Thoracic aorta (tissue), 2 donors: Measurements from ENCODE around the gene TLR7. TPM values are rescaled to one million over a fixed set of nuclear protein-coding genes. Genes with fewer than 3 reads are reported as not detected.

ENCODE experiments used
- ATAC-seq: fragments of 150-250 bp; one replicate; pipeline ENCODE4 v1.8.0; 2017; ENCODE audit warnings: low read depth; ENCODE audit not compliant: insufficient number of reproducible peaks, low FRiP score
- DNase-seq: peaks from one replicate; pipeline ENCODE4 v3.0.0-alpha.2; 2020; ENCODE audit warnings: low spot score
- H3K27ac ChIP-seq, 2 donors: fragments of 200-600 bp; sonication (generic); 1 replicate in 1 of 2; 2 replicates in 1 of 2; pipeline ENCODE4 v1.5.1; 2016; ENCODE audit warnings: mild to moderate bottlenecking in 2 of 2, moderate library complexity in 2 of 2
- H3K27me3 ChIP-seq: fragments of 200-600 bp; sonication (generic); replicated peaks from 2 replicates; pipeline ENCODE4 v1.6.0; 2016; ENCODE audit warnings: mild to moderate bottlenecking; ENCODE audit not compliant: insufficient read depth
- H3K36me3 ChIP-seq: fragments of 200-600 bp; sonication (generic); one replicate; pipeline ENCODE4 v1.5.1; 2016
- H3K4me1 ChIP-seq, 2 donors: fragments of 200-600 bp; sonication (generic); 1 replicate in 1 of 2; 2 replicates in 1 of 2; pipeline versions ENCODE4 v1.5.1 to v1.6.0; 2016; ENCODE audit warnings: low read depth in 2 of 2, mild to moderate bottlenecking in 1 of 2; ENCODE audit not compliant: control insufficient read depth in 1 of 2
- H3K4me3 ChIP-seq: fragments of 200-600 bp; sonication (generic); 2 replicates; pipeline ENCODE4 v1.5.1; 2016; ENCODE audit warnings: mild to moderate bottlenecking
- H3K9me3 ChIP-seq: fragments of 200-600 bp; sonication (generic); 2 replicates; pipeline ENCODE4 v1.5.1; 2016
- total RNA-seq, 2 donors: library from RNA; depleted of rRNA; stranded (reverse); fragments of >200 nt; gene quantifications; one replicate each; pipeline versions ENCODE4 v1.1.0 to v1.2.3, GENCODE V29; 2016
- TF ChIP-seq, protein P1 (sequence below): fragments of 200-600 bp; sonication (generic); IDR thresholded peaks from one replicate; pipeline ENCODE4 v1.5.1; 2019; ENCODE audit warnings: antibody characterized with exemption

The TLR7 gene
- total RNA-seq, 2 donors from 2014 or later: 0.27 to 1.7 TPM

DNA sequence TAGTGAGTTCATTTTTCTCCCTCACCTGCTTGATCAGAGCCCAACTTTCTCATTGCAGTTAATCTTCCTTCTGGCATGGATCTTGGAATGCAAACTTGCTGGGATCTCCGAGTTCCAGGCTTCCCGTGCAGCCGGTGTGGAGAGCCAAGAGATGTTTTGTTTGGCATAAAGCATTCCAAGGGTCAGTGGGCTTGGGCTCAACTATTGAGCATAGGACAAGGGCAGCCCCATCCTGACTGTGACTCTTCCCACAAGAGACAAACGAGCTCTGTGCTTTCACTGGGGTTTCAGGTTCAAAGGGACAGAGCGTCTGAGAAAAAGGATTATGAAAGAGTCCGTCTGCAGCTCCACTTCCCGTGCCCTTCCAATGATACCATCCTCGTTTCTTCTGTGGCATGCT lies 10.5 kb downstream of the TLR7 start:
- H3K27ac ChIP-seq: no peak overlapping the region

DNA sequence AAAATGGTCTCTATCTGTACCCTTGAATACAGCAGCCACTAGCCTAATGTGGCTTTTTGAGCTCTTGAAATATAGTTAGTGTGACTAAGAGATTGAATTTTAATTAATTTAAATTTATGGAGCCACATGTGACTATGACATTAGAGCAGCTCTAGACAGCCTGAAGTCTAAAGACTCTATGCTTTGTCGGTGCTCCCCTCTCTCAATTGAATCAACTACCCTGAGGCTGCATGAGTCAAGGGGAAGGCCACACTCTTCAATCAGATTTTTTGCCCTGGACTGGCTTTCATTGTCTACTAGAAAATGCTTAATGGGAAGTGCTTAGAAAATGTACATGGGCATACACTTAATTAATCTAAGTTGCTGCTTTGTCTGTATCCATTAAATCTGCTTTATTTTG lies 11.7 kb downstream of the TLR7 start:
- DNase-seq (no peak), ATAC-seq (no peak)
- Histone ChIP-seq H3K36me3 (no peaks in the 10 kb centered on the region), H3K27ac (no peak overlapping the region), H3K27me3 (no peaks in the 10 kb centered on the region), H3K4me3 (no peak overlapping the region), H3K4me1 (no peaks in the 10 kb centered on the region), H3K9me3 (no peaks in the 10 kb centered on the region)
- TF ChIP-seq, protein P1, sequence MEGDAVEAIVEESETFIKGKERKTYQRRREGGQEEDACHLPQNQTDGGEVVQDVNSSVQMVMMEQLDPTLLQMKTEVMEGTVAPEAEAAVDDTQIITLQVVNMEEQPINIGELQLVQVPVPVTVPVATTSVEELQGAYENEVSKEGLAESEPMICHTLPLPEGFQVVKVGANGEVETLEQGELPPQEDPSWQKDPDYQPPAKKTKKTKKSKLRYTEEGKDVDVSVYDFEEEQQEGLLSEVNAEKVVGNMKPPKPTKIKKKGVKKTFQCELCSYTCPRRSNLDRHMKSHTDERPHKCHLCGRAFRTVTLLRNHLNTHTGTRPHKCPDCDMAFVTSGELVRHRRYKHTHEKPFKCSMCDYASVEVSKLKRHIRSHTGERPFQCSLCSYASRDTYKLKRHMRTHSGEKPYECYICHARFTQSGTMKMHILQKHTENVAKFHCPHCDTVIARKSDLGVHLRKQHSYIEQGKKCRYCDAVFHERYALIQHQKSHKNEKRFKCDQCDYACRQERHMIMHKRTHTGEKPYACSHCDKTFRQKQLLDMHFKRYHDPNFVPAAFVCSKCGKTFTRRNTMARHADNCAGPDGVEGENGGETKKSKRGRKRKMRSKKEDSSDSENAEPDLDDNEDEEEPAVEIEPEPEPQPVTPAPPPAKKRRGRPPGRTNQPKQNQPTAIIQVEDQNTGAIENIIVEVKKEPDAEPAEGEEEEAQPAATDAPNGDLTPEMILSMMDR: no peak

More for the DNA sequence above, 10.5 kb downstream of the TLR7 start:
- no peak overlapping the region for H3K4me3 ChIP-seq
- no peaks in the 10 kb centered on the region for H3K36me3 ChIP-seq
- no peaks in the 10 kb centered on the region for H3K9me3 ChIP-seq
- TF ChIP-seq, protein P1: no peak
- no peaks in the 10 kb centered on the region for H3K27me3 ChIP-seq
- no peak for DNase-seq
- no peaks in the 10 kb centered on the region for H3K4me1 ChIP-seq
- no peak for ATAC-seq

DNA sequence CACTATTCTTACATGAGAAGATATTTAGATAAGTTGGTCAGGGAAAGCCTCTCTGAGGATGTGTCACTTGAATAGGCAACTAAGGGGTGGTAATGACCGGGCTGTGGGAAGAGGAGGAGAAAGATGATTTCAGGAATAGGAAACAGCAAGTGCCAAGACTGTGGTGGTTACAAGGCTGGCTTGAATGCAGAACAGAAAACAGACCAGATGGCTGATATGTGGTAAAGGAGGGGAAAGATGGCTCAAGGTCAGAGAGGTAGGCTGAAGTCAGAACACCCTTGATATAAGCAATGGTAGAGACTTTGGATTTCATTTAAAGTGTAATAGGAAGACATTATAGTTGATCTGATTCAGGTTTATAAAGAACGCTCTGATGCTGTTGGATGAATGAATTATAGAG lies 15.0 kb downstream of the TLR7 start:
- H3K27me3 ChIP-seq: no peaks in the 10 kb centered on the region
- no peaks in the 10 kb centered on the region for H3K36me3 ChIP-seq
- no peaks in the 10 kb centered on the region for H3K9me3 ChIP-seq
- no peaks in the 10 kb centered on the region for H3K4me1 ChIP-seq
- no peak overlapping the region for H3K4me3 ChIP-seq
- TF ChIP-seq, protein P1: no peak
- no peak for DNase-seq
- H3K27ac ChIP-seq: no peak overlapping the region
- ATAC-seq: no peak

DNA sequence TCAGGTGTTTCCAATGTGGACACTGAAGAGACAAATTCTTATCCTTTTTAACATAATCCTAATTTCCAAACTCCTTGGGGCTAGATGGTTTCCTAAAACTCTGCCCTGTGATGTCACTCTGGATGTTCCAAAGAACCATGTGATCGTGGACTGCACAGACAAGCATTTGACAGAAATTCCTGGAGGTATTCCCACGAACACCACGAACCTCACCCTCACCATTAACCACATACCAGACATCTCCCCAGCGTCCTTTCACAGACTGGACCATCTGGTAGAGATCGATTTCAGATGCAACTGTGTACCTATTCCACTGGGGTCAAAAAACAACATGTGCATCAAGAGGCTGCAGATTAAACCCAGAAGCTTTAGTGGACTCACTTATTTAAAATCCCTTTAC lies 18.6 kb downstream of the TLR7 start:
- DNase-seq (no peak), ATAC-seq (no peak)
- TF ChIP-seq, protein P1: no peak
- Histone ChIP-seq H3K4me3 (no peak overlapping the region), H3K27ac (no peak overlapping the region), H3K27me3 (no peaks in the 10 kb centered on the region), H3K4me1 (no peaks in the 10 kb centered on the region), H3K9me3 (no peaks in the 10 kb centered on the region), H3K36me3 (no peaks in the 10 kb centered on the region)

DNA sequence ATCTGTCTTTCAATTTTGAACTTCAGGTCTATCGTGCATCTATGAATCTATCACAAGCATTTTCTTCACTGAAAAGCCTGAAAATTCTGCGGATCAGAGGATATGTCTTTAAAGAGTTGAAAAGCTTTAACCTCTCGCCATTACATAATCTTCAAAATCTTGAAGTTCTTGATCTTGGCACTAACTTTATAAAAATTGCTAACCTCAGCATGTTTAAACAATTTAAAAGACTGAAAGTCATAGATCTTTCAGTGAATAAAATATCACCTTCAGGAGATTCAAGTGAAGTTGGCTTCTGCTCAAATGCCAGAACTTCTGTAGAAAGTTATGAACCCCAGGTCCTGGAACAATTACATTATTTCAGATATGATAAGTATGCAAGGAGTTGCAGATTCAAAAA lies 19.7 kb downstream of the TLR7 start:
- H3K36me3 ChIP-seq: no peaks in the 10 kb centered on the region
- no peak overlapping the region for H3K4me3 ChIP-seq
- TF ChIP-seq, protein P1: no peak
- no peaks in the 10 kb centered on the region for H3K27me3 ChIP-seq
- ATAC-seq (no peak), DNase-seq (no peak)
- H3K9me3 ChIP-seq: no peaks in the 10 kb centered on the region
- H3K27ac ChIP-seq: no peak overlapping the region
- no peaks in the 10 kb centered on the region for H3K4me1 ChIP-seq
